H9 (cell line): ENCODE measurements around the gene SMG7. TPM values are rescaled to one million over a fixed set of nuclear protein-coding genes. Genes with fewer than 3 reads are reported as not detected.

ENCODE experiments used
- DNase-seq: peaks from one replicate; pipeline ENCODE4 v3.0.0-alpha.2; 2017
- H2AFZ ChIP-seq: one replicate; pipeline ENCODE4 v1.6.1; 2013; ENCODE audit warnings: mild to moderate bottlenecking, low read length, control low read depth, moderate library complexity
- H2AK5ac ChIP-seq: 2 replicates; pipeline ENCODE4 v1.6.1; 2013; ENCODE audit warnings: low read length, control low read depth, mixed read lengths; ENCODE audit not compliant: insufficient read length
- H2BK120ac ChIP-seq: one replicate; pipeline ENCODE4 v1.6.1; 2013; ENCODE audit warnings: low read depth, mild to moderate bottlenecking, low read length, control low read depth, inconsistent platforms; ENCODE audit not compliant: poor library complexity, severe bottlenecking
- H2BK12ac ChIP-seq: 2 replicates; pipeline ENCODE4 v1.6.1; 2013; ENCODE audit warnings: low read length, control low read depth, mixed read lengths, low read depth; ENCODE audit not compliant: insufficient read length
- H2BK15ac ChIP-seq: 2 replicates; pipeline ENCODE4 v1.6.1; 2013; ENCODE audit warnings: low read depth, low read length, control low read depth
- H2BK20ac ChIP-seq: one replicate; pipeline ENCODE4 v1.6.1; 2013; ENCODE audit warnings: low read depth, mild to moderate bottlenecking, low read length, control low read depth, inconsistent platforms; ENCODE audit not compliant: poor library complexity, severe bottlenecking
- H2BK5ac ChIP-seq: 2 replicates; pipeline ENCODE4 v1.6.1; 2013; ENCODE audit warnings: low read length, control low read depth, mixed read lengths; ENCODE audit not compliant: insufficient read length
- H3K14ac ChIP-seq: 2 replicates; pipeline ENCODE4 v1.6.1; 2013; ENCODE audit warnings: low read length, control low read depth; ENCODE audit not compliant: insufficient read depth
- H3K18ac ChIP-seq: 2 replicates; pipeline ENCODE4 v1.6.1; 2013; ENCODE audit warnings: low read depth, mild to moderate bottlenecking, mixed read lengths, low read length, control low read depth; ENCODE audit not compliant: insufficient read length
- H3K23ac ChIP-seq: 2 replicates; pipeline ENCODE4 v1.6.1; 2013; ENCODE audit warnings: low read length, control low read depth, mixed read lengths, low read depth; ENCODE audit not compliant: insufficient read length
- H3K23me2 ChIP-seq: 2 replicates; pipeline ENCODE4 v1.6.1; 2013; ENCODE audit warnings: low read depth, mild to moderate bottlenecking, mixed read lengths, low read length, control low read depth; ENCODE audit not compliant: insufficient read length, poor library complexity, severe bottlenecking
- H3K27ac ChIP-seq: 2 replicates; pipeline ENCODE4 v1.5.1; 2013; ENCODE audit warnings: low read length, control low read depth, mixed read lengths, low read depth; ENCODE audit not compliant: insufficient read length
- H3K27me3 ChIP-seq: 2 replicates; pipeline ENCODE4 v1.6.1; 2013; ENCODE audit warnings: low read length, control low read depth, inconsistent platforms; ENCODE audit not compliant: insufficient read depth
- H3K4ac ChIP-seq: 2 replicates; pipeline ENCODE4 v1.6.1; 2013; ENCODE audit warnings: low read depth, mild to moderate bottlenecking, control low read depth, inconsistent platforms, low read length, moderate library complexity
- H3K4me1 ChIP-seq: 2 replicates; pipeline ENCODE4 v1.6.1; 2013; ENCODE audit warnings: low read length, control low read depth, inconsistent platforms; ENCODE audit not compliant: insufficient read depth
- H3K4me2 ChIP-seq: 2 replicates; pipeline ENCODE4 v1.6.1; 2013; ENCODE audit warnings: low read length, control low read depth, mixed read lengths; ENCODE audit not compliant: insufficient read length, insufficient read depth
- H3K56ac ChIP-seq: 2 replicates; pipeline ENCODE4 v1.6.1; 2013; ENCODE audit warnings: low read depth, mild to moderate bottlenecking, mixed read lengths, low read length, control low read depth; ENCODE audit not compliant: insufficient read length
- H3K79me1 ChIP-seq: 2 replicates; pipeline ENCODE4 v1.6.1; 2013; ENCODE audit warnings: low read depth, mild to moderate bottlenecking, moderate library complexity, low read length, control low read depth, inconsistent platforms; ENCODE audit not compliant: insufficient read depth, poor library complexity, severe bottlenecking
- H3K79me2 ChIP-seq: 2 replicates; pipeline ENCODE4 v1.6.1; 2013; ENCODE audit warnings: low read length, control low read depth, inconsistent platforms; ENCODE audit not compliant: insufficient read depth
- H3K9ac ChIP-seq: 2 replicates; pipeline ENCODE4 v1.6.1; 2013; ENCODE audit warnings: low read length, control low read depth, mixed read lengths; ENCODE audit not compliant: insufficient read length; ENCODE audit errors: extremely low read depth
- H3K9me3 ChIP-seq: one replicate; pipeline ENCODE4 v1.6.1; 2013; ENCODE audit warnings: low read depth, low read length, inconsistent platforms; ENCODE audit not compliant: control insufficient read depth
- H3T11ph ChIP-seq: one replicate; pipeline ENCODE4 v1.6.1; 2013; ENCODE audit warnings: mild to moderate bottlenecking, low read length, control low read depth, inconsistent platforms
- H4K20me1 ChIP-seq: one replicate; pipeline ENCODE4 v1.6.1; 2013; ENCODE audit not compliant: control insufficient read depth, insufficient read length, insufficient read depth
- H4K5ac ChIP-seq: 2 replicates; pipeline ENCODE4 v1.6.1; 2013; ENCODE audit warnings: low read depth, mild to moderate bottlenecking, mixed read lengths, low read length, control low read depth; ENCODE audit not compliant: insufficient read length
- H4K8ac ChIP-seq: replicated peaks from 2 replicates; pipeline ENCODE4 v1.6.1; 2013; ENCODE audit warnings: low read length, control low read depth, mixed read lengths, low read depth; ENCODE audit not compliant: insufficient read length
- H4K91ac ChIP-seq: 2 replicates; pipeline ENCODE4 v1.6.1; 2013; ENCODE audit warnings: low read depth, mild to moderate bottlenecking, moderate library complexity, mixed read lengths, low read length, control low read depth; ENCODE audit not compliant: insufficient read length
- H3K27ac Mint-ChIP-seq, 3 experiments: 2 replicates in 2 of 3; 3 replicates in 1 of 3; pipeline ENCODE4 v1.8.0; 2020 to 2021; ENCODE audit warnings: mixed read lengths in 3 of 3, mild to moderate bottlenecking in 1 of 3, moderate library complexity in 1 of 3
- H3K27me3 Mint-ChIP-seq: 2 replicates; pipeline ENCODE4 v1.8.0; 2021; ENCODE audit warnings: low read depth, mild to moderate bottlenecking, moderate library complexity, mixed read lengths
- H3K36me3 Mint-ChIP-seq, 3 experiments: 2 replicates in 2 of 3; 3 replicates in 1 of 3; pipeline ENCODE4 v1.8.0; 2020 to 2021; ENCODE audit warnings: low read depth in 3 of 3, mixed read lengths in 3 of 3; ENCODE audit not compliant: insufficient read depth in 1 of 3
- H3K4me1 Mint-ChIP-seq, 2 experiments: 2 replicates each; pipeline ENCODE4 v1.8.0; 2020; ENCODE audit warnings: mixed read lengths in 2 of 2
- H3K4me3 Mint-ChIP-seq, 2 experiments: 2 replicates in 1 of 2; 3 replicates in 1 of 2; pipeline ENCODE4 v1.8.0; 2020 to 2021; ENCODE audit warnings: mild to moderate bottlenecking in 2 of 2, mixed read lengths in 2 of 2, moderate library complexity in 1 of 2
- H3K9me3 Mint-ChIP-seq, 2 experiments: 2 replicates in 1 of 2; 3 replicates in 1 of 2; pipeline ENCODE4 v1.8.0; 2020; ENCODE audit warnings: mild to moderate bottlenecking in 2 of 2, mixed read lengths in 2 of 2, moderate library complexity in 1 of 2
- WGBS: extraction: QIAGEN DNeasy Blood & Tissue Kit; methylation state at CpG from one replicate; pipeline ENCODE4 v1.1.7; 2013; ENCODE audit warnings: missing lambda C conversion rate, low lambda C conversion rate, mixed read lengths; ENCODE audit not compliant: insufficient read length; ENCODE audit errors: extremely low coverage; 5-methylcytosine and 5-hydroxymethylcytosine counted together
- total RNA-seq: library from RNA; stranded (reverse); gene quantifications from 2 replicates; pipeline ENCODE4 v1.2.1, GENCODE V29; 2021
- TF ChIP-seq, protein P1 (sequence below): fragments of 200-600 bp; sonication (generic); conservative IDR thresholded peaks from 3 replicates; pipeline ENCODE4 v1.8.0; 2021; ENCODE audit warnings: antibody characterized with exemption, mild to moderate bottlenecking

The SMG7 gene
- total RNA-seq, 1 experiment from 2014 or later: 77.0 TPM

DNA sequence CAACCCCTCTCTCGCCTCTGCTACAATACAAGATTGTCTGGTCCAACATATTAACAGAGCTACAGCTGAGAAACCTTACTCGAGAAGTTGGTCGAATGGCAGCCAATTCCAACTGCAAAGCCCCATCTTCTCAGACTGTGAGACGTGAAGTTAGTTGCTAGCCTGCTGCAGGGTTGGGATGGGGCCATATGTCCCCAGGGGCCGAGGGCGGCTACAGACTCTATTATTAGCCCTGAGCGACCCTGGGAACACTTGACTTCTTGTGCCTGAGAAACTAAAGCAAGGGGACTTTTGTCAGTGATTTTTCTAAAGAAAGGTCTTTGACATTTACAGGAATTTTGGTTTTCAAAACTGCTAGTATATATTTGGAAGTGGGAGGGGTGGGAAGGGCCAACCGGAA lies 104.2 kb downstream of the SMG7 start:
- Histone ChIP-seq H4K8ac (no peak overlapping the region), H3K4me2 (no peak overlapping the region), H3K27me3 (no peaks in the 10 kb centered on the region), H3K4ac (no peak overlapping the region), H3T11ph (no peak overlapping the region), H2AFZ (no peak overlapping the region), H4K5ac (no peak overlapping the region), H3K79me2 (no peaks in the 10 kb centered on the region), H3K14ac (no peak overlapping the region), H3K9me3 (no peaks in the 10 kb centered on the region), H3K23ac (no peak overlapping the region), H2BK120ac (no peak overlapping the region), H2BK5ac (no peak overlapping the region), H3K56ac (no peak overlapping the region), H3K27ac (no peak overlapping the region), H3K23me2 (no peaks in the 10 kb centered on the region), H4K91ac (no peak overlapping the region), H3K79me1 (no peaks in the 10 kb centered on the region), H4K20me1 (no peaks in the 10 kb centered on the region), H3K18ac (no peak overlapping the region), H2BK20ac (no peak overlapping the region), H2BK12ac (no peak overlapping the region), H2BK15ac (no peak overlapping the region), H2AK5ac (no peak overlapping the region), H3K4me1 (no peaks in the 10 kb centered on the region; the same call in 1 of the 2 replicates), H3K9ac (no peak overlapping the region)
- Mint-ChIP-seq H3K4me3 (no peak overlapping the region; a peak in 1 of 5 replicates), H3K36me3 (no peaks in the 10 kb centered on the region), H3K9me3 (no peaks in the 10 kb centered on the region; a peak in 1 of 5 replicates), H3K27me3 (no peaks in the 10 kb centered on the region; the same call in 1 of the 2 replicates), H3K4me1 (peaks cover 5 to 11% of the 10 kb centered on the region in 2 experiments), H3K27ac (no peak overlapping the region)
- TF ChIP-seq, protein P1, sequence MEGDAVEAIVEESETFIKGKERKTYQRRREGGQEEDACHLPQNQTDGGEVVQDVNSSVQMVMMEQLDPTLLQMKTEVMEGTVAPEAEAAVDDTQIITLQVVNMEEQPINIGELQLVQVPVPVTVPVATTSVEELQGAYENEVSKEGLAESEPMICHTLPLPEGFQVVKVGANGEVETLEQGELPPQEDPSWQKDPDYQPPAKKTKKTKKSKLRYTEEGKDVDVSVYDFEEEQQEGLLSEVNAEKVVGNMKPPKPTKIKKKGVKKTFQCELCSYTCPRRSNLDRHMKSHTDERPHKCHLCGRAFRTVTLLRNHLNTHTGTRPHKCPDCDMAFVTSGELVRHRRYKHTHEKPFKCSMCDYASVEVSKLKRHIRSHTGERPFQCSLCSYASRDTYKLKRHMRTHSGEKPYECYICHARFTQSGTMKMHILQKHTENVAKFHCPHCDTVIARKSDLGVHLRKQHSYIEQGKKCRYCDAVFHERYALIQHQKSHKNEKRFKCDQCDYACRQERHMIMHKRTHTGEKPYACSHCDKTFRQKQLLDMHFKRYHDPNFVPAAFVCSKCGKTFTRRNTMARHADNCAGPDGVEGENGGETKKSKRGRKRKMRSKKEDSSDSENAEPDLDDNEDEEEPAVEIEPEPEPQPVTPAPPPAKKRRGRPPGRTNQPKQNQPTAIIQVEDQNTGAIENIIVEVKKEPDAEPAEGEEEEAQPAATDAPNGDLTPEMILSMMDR: no peak
- DNase-seq: no peak
- WGBS: no CpG with 5 or more reads among the region's 8 CpGs
